RCC 7860 (cell line): ENCODE measurements around the gene TTLL11.
"Not testable (repeated sequence)": the region's sequence is repeated elsewhere in the genome, so short reads cannot be mapped to it uniquely, and the experiment has no call there.

Experiments used
- DNase-seq: peaks from one replicate; pipeline ENCODE4 v3.0.0-alpha.2; 2015; ENCODE audit warnings: low spot score
- FAIRE-seq: peaks from 2 replicates; lab custom pipeline; 2012; peaks lifted over from hg19 to GRCh38; lab: Jason Lieb, UNC

Gene TTLL11

GRCh38 chr9:121807069-121807822, 285.9 kb downstream of the TTLL11 start:
- no peak for FAIRE-seq
- no peak for DNase-seq

GRCh38 chr9:121802753-121803152, 290.4 kb downstream of the TTLL11 start:
- no peak for DNase-seq
- no peak for FAIRE-seq

GRCh38 chr9:121801579-121801978, 291.5 kb downstream of the TTLL11 start:
- DNase-seq: no peak

GRCh38 chr9:121800376-121800775, 292.7 kb downstream of the TTLL11 start:
- DNase-seq: no peak
- FAIRE-seq: no peak

More at GRCh38 chr9:121801579-121801978, 291.5 kb downstream of the TTLL11 start:
- FAIRE-seq: no peak

GRCh38 chr9:121798941-121799340, 294.2 kb downstream of the TTLL11 start:
- DNase-seq: no peak
- FAIRE-seq: no peak

GRCh38 chr9:121797081-121797480, 296.0 kb downstream of the TTLL11 start:
- no peak for FAIRE-seq
- DNase-seq: no peak

GRCh38 chr9:121794334-121794733, 298.8 kb downstream of the TTLL11 start:
- DNase-seq, FAIRE-seq: not testable (repeated sequence)

GRCh38 chr9:121792476-121792875, 300.6 kb downstream of the TTLL11 start:
- not testable (repeated sequence) for DNase-seq, FAIRE-seq

- DNase-seq: no peak
- FAIRE-seq: no peak
Measured at GRCh38 chr9:121790841-121791240, 302.3 kb downstream of the TTLL11 start.

- FAIRE-seq (no peak), DNase-seq (no peak)
Measured at GRCh38 chr9:121788686-121789366, 304.3 kb downstream of the TTLL11 start.

GRCh38 chr9:121786998-121787422, 306.1 kb downstream of the TTLL11 start:
- FAIRE-seq (no peak), DNase-seq (no peak)

- no peak for FAIRE-seq
- no peak for DNase-seq
Measured at GRCh38 chr9:121786543-121786948, 306.6 kb downstream of the TTLL11 start.

GRCh38 chr9:121785673-121786542, 307.2 kb downstream of the TTLL11 start:
- FAIRE-seq (no peak), DNase-seq (no peak)

GRCh38 chr9:121784731-121785411, 308.2 kb downstream of the TTLL11 start:
- no peak for DNase-seq

GRCh38 chr9:121783521-121784507, 309.3 kb downstream of the TTLL11 start:
- DNase-seq (no peak), FAIRE-seq (no peak)

More at GRCh38 chr9:121784731-121785411, 308.2 kb downstream of the TTLL11 start:
- FAIRE-seq: no peak

- FAIRE-seq: no peak
- DNase-seq: no peak
Measured at GRCh38 chr9:121783111-121783510, 310.0 kb downstream of the TTLL11 start.

GRCh38 chr9:121782514-121783110, 310.5 kb downstream of the TTLL11 start:
- no peak for FAIRE-seq
- DNase-seq: no peak

GRCh38 chr9:121781701-121782464, 311.2 kb downstream of the TTLL11 start:
- FAIRE-seq (no peak), DNase-seq (no peak)
